ENCODE results near the gene PPP4C. TPM values are rescaled to one million over a fixed set of nuclear protein-coding genes. Genes with fewer than 3 reads are reported as not detected.

The PPP4C gene
- total RNA-seq, 1 experiment from 2014 or later = 163 TPM

- peaks cover 4% of the 10 kb centered on the region for H3K23me2 ChIP-seq (ENCODE audit: insufficient read length, low read depth, low read length, poor library complexity, severe bottlenecking)
- no peak overlapping the region for H3T11ph ChIP-seq (ENCODE audit: low read length)
- H4K5ac ChIP-seq (ENCODE audit: insufficient read length, low read depth, low read length) = no peak overlapping the region
- H3K79me1 ChIP-seq (ENCODE audit: insufficient read depth, low read depth, low read length, poor library complexity, severe bottlenecking) = no peaks in the 10 kb centered on the region
- no peaks in the 10 kb centered on the region for H3K9me3 ChIP-seq (ENCODE audit: control insufficient read depth, low read depth, low read length)
- H3K9me3 Mint-ChIP-seq = no peaks in the 10 kb centered on the region; a peak in 1 of 5 replicates
- H3K18ac ChIP-seq (ENCODE audit: insufficient read length, low read depth, low read length) = no peak overlapping the region
- H3K56ac ChIP-seq (ENCODE audit: insufficient read length, low read depth, low read length) = no peak overlapping the region
- TF ChIP-seq CTCF (conservative IDR thresholded peaks at IDR 0.05) = no peak
- H2AK5ac ChIP-seq (ENCODE audit: insufficient read length, low read length) = no peak overlapping the region
- H3K27ac ChIP-seq (ENCODE audit: insufficient read length, low read depth, low read length) = no peak overlapping the region
- no peak overlapping the region; a peak in 1 of 7 replicates for H3K27ac Mint-ChIP-seq
- no peak for DNase-seq
- peaks cover 4% of the 10 kb centered on the region; the same call in 1 of the 2 replicates for H3K27me3 Mint-ChIP-seq (ENCODE audit: low read depth)
- H3K4me1 ChIP-seq (ENCODE audit: insufficient read depth, low read length) = no peaks in the 10 kb centered on the region
- no peak overlapping the region for H3K14ac ChIP-seq (ENCODE audit: insufficient read depth, low read length)
- peaks cover 4 to 7% of the 10 kb centered on the region in 2 experiments; a peak in 1 of 4 replicates for H3K4me1 Mint-ChIP-seq
- no peak overlapping the region for H2BK15ac ChIP-seq (ENCODE audit: low read depth, low read length)
- H4K20me1 ChIP-seq (ENCODE audit: control insufficient read depth, insufficient read depth, insufficient read length) = no peaks in the 10 kb centered on the region
- no peak overlapping the region for H4K91ac ChIP-seq (ENCODE audit: insufficient read length, low read depth, low read length)
- no peak overlapping the region for H3K4me3 Mint-ChIP-seq
- no peak overlapping the region for H2BK20ac ChIP-seq (ENCODE audit: low read depth, low read length, poor library complexity, severe bottlenecking)
- WGBS (ENCODE audit: extremely low coverage, insufficient read length, low lambda C conversion rate) = no CpG with 5 or more reads among the region's 27 CpGs
- H4K8ac ChIP-seq (replicated peaks; ENCODE audit: insufficient read length, low read depth, low read length) = no peak overlapping the region
- no peaks in the 10 kb centered on the region for H3K27me3 ChIP-seq (ENCODE audit: insufficient read depth, low read length)
- H3K36me3 Mint-ChIP-seq (ENCODE audit: insufficient read depth in 1 of 3, low read depth in 3 of 3) = peaks cover 23 to 45% (median 45%) of the 10 kb centered on the region in 3 experiments
- no peak overlapping the region for H2BK12ac ChIP-seq (ENCODE audit: insufficient read length, low read depth, low read length)
- H2AFZ ChIP-seq (ENCODE audit: low read length) = no peak overlapping the region
- H3K9ac ChIP-seq (ENCODE audit: extremely low read depth, insufficient read length, low read length) = no peak overlapping the region
- no peak overlapping the region for H3K23ac ChIP-seq (ENCODE audit: insufficient read length, low read depth, low read length)
- no peak overlapping the region for H3K4me2 ChIP-seq (ENCODE audit: insufficient read depth, insufficient read length, low read length)
- no peaks in the 10 kb centered on the region for H3K79me2 ChIP-seq (ENCODE audit: insufficient read depth, low read length)
- no peak overlapping the region for H3K4ac ChIP-seq (ENCODE audit: low read depth, low read length)
- H2BK120ac ChIP-seq (ENCODE audit: low read depth, low read length, poor library complexity, severe bottlenecking) = no peak overlapping the region
- H2BK5ac ChIP-seq (ENCODE audit: insufficient read length, low read length) = no peak overlapping the region
Observed at GRCh38 chr16:30086291-30087140, 10.7 kb downstream of the PPP4C start.
